GM04503 (cell line): Measurements from ENCODE around the gene MAGEB10.
"Not testable (repeated sequence)": the region's sequence is repeated elsewhere in the genome, so short reads cannot be mapped to it uniquely, and the experiment has no call there.

Source experiments
- DNase-seq: peaks from one replicate; pipeline ENCODE4 v3.0.0-alpha.2; 2012; ENCODE audit warnings: low read depth

The MAGEB10 gene

GRCh38 chrX:27807690-27808089 lies at the start of gene MAGEB10:
TSS of gene MAGEB10 (plus strand) at chrX:27807990. CDS start at chrX:27821307, 13,317 bp downstream.
- DNase-seq, result no peak

GRCh38 chrX:27765718-27766117 lies 42.1 kb upstream of the MAGEB10 start:
- DNase-seq, result no peak

- no peak for DNase-seq
Observed at GRCh38 chrX:27767387-27767786, 40.4 kb upstream of the MAGEB10 start.

GRCh38 chrX:27775984-27776383 lies 31.8 kb upstream of the MAGEB10 start:
- no peak for DNase-seq

- no peak for DNase-seq
Observed at GRCh38 chrX:27796640-27797257, 11.0 kb upstream of the MAGEB10 start.

GRCh38 chrX:27797575-27797974 lies 10.2 kb upstream of the MAGEB10 start:
- DNase-seq, result no peak

GRCh38 chrX:27808226-27808625 lies 436 bp downstream of the MAGEB10 start:
- no peak for DNase-seq

GRCh38 chrX:27808991-27809859 lies 1.4 kb downstream of the MAGEB10 start:
- DNase-seq, result not testable (repeated sequence)

GRCh38 chrX:27815209-27815608 lies 7.4 kb downstream of the MAGEB10 start:
- DNase-seq, result no peak

GRCh38 chrX:27823812-27824211 lies 16.0 kb downstream of the MAGEB10 start:
- DNase-seq, result no peak

GRCh38 chrX:27838185-27838584 lies 30.4 kb downstream of the MAGEB10 start:
- DNase-seq, result no peak

- DNase-seq, result no peak
Observed at GRCh38 chrX:27840881-27841280, 33.1 kb downstream of the MAGEB10 start.

- no peak for DNase-seq
Observed at GRCh38 chrX:27842859-27843258, 35.1 kb downstream of the MAGEB10 start.

- DNase-seq, result no peak
Observed at GRCh38 chrX:27860337-27860736, 52.5 kb downstream of the MAGEB10 start.

GRCh38 chrX:27863809-27864208 lies 56.0 kb downstream of the MAGEB10 start:
- DNase-seq, result no peak
